Fibroblast of skin of right biceps (primary cell): Measurements from ENCODE around the gene NR2F2.

Experiments used
- DNase-seq: peaks from one replicate; pipeline ENCODE4 v3.0.0-alpha.2; 2013

NR2F2 gene

GRCh38 chr15:96344060-96344705, 13.7 kb downstream of the NR2F2 start:
- DNase-seq: no peak

- no peak for DNase-seq
Measured at GRCh38 chr15:96344706-96345559, 14.4 kb downstream of the NR2F2 start.

- DNase-seq: peak; percentile 78
Measured at GRCh38 chr15:96345560-96346399, 15.3 kb downstream of the NR2F2 start.

- no peak for DNase-seq
Measured at GRCh38 chr15:96346409-96346970, 16.0 kb downstream of the NR2F2 start.

- DNase-seq: no peak
Measured at GRCh38 chr15:96347181-96348111, 16.9 kb downstream of the NR2F2 start.

GRCh38 chr15:96348112-96349027, 17.9 kb downstream of the NR2F2 start:
- no peak for DNase-seq

GRCh38 chr15:96349034-96349856, 18.7 kb downstream of the NR2F2 start:
- no peak for DNase-seq

- DNase-seq: no peak
Measured at GRCh38 chr15:96349857-96350720, 19.6 kb downstream of the NR2F2 start.

GRCh38 chr15:96350934-96351724, 20.6 kb downstream of the NR2F2 start:
- no peak for DNase-seq

- no peak for DNase-seq
Measured at GRCh38 chr15:96351761-96352603, 21.5 kb downstream of the NR2F2 start.

GRCh38 chr15:96352604-96353405, 22.3 kb downstream of the NR2F2 start:
- DNase-seq: no peak

GRCh38 chr15:96353416-96353929, 23.0 kb downstream of the NR2F2 start:
- no peak for DNase-seq

- DNase-seq: peak; percentile 54
Measured at GRCh38 chr15:96353930-96354730, 23.6 kb downstream of the NR2F2 start.

GRCh38 chr15:96354731-96355567, 24.4 kb downstream of the NR2F2 start:
- peak; percentile 79 for DNase-seq
